ENCODE results near the gene ZNF277.

Gene ZNF277

GRCh38 chr7:112283382-112283910 lies 77.0 kb downstream of the ZNF277 start:
- no peaks in the 10 kb centered on the region for H3K36me3 ChIP-seq (ENCODE audit: control insufficient read depth, insufficient read depth, low read length, severe bottlenecking)

GRCh38 chr7:112286250-112287086 lies 80.0 kb downstream of the ZNF277 start:
- H3K36me3 ChIP-seq (ENCODE audit: control insufficient read depth, insufficient read depth, low read length, severe bottlenecking) = no peaks in the 10 kb centered on the region
- no peaks in the 10 kb centered on the region for H3K9me3 ChIP-seq (ENCODE audit: control insufficient read depth, low read length)
- no peak overlapping the region for H3K4me3 ChIP-seq (ENCODE audit: low read length)
- no peak for DNase-seq (ENCODE audit: low read depth)
- H3K4me1 ChIP-seq (ENCODE audit: control insufficient read depth, insufficient read depth, low read length) = peaks cover 5% of the 10 kb centered on the region
- H3K27me3 ChIP-seq (replicated peaks; ENCODE audit: control insufficient read depth, insufficient read depth, low read length) = no peaks in the 10 kb centered on the region
- no peak overlapping the region for H3K9ac ChIP-seq (ENCODE audit: low read length)

More at GRCh38 chr7:112283382-112283910, 77.0 kb downstream of the ZNF277 start:
- H3K9me3 ChIP-seq (ENCODE audit: control insufficient read depth, low read length) = no peaks in the 10 kb centered on the region
- no peaks in the 10 kb centered on the region for H3K4me1 ChIP-seq (ENCODE audit: control insufficient read depth, insufficient read depth, low read length)
- no peak overlapping the region for H3K9ac ChIP-seq (ENCODE audit: low read length)
- H3K4me3 ChIP-seq (ENCODE audit: low read length) = no peak overlapping the region
- H3K27me3 ChIP-seq (replicated peaks; ENCODE audit: control insufficient read depth, insufficient read depth, low read length) = no peaks in the 10 kb centered on the region
- no peak for DNase-seq (ENCODE audit: low read depth)

- no peak for DNase-seq (ENCODE audit: low read depth)
- H3K4me1 ChIP-seq (ENCODE audit: control insufficient read depth, insufficient read depth, low read length) = peaks cover 5% of the 10 kb centered on the region
- H3K27me3 ChIP-seq (replicated peaks; ENCODE audit: control insufficient read depth, insufficient read depth, low read length) = no peaks in the 10 kb centered on the region
- no peaks in the 10 kb centered on the region for H3K36me3 ChIP-seq (ENCODE audit: control insufficient read depth, insufficient read depth, low read length, severe bottlenecking)
- no peak overlapping the region for H3K9ac ChIP-seq (ENCODE audit: low read length)
- H3K4me3 ChIP-seq (ENCODE audit: low read length) = no peak overlapping the region
- no peaks in the 10 kb centered on the region for H3K9me3 ChIP-seq (ENCODE audit: control insufficient read depth, low read length)
These were observed 81.8 kb downstream of the ZNF277 start for GRCh38 chr7:112288301-112288700.

GRCh38 chr7:112290065-112290464 lies 83.6 kb downstream of the ZNF277 start:
- Histone ChIP-seq H3K4me1 (ENCODE audit: control insufficient read depth, insufficient read depth, low read length) (peaks cover 5% of the 10 kb centered on the region), H3K9me3 (ENCODE audit: control insufficient read depth, low read length) (no peaks in the 10 kb centered on the region), H3K4me3 (ENCODE audit: low read length) (no peak overlapping the region), H3K9ac (ENCODE audit: low read length) (no peak overlapping the region), H3K36me3 (ENCODE audit: control insufficient read depth, insufficient read depth, low read length, severe bottlenecking) (no peaks in the 10 kb centered on the region), H3K27me3 (replicated peaks; ENCODE audit: control insufficient read depth, insufficient read depth, low read length) (no peaks in the 10 kb centered on the region)
- DNase-seq (ENCODE audit: low read depth) = peak; percentile 33

- DNase-seq (ENCODE audit: low read depth) = no peak
- Histone ChIP-seq H3K4me3 (ENCODE audit: low read length) (no peak overlapping the region), H3K36me3 (ENCODE audit: control insufficient read depth, insufficient read depth, low read length, severe bottlenecking) (no peaks in the 10 kb centered on the region), H3K9ac (ENCODE audit: low read length) (no peak overlapping the region), H3K9me3 (ENCODE audit: control insufficient read depth, low read length) (no peaks in the 10 kb centered on the region), H3K27me3 (replicated peaks; ENCODE audit: control insufficient read depth, insufficient read depth, low read length) (no peaks in the 10 kb centered on the region), H3K4me1 (ENCODE audit: control insufficient read depth, insufficient read depth, low read length) (peaks cover 5% of the 10 kb centered on the region)
These were observed 85.7 kb downstream of the ZNF277 start for GRCh38 chr7:112292162-112292561.

- DNase-seq (ENCODE audit: low read depth) = no peak
- Histone ChIP-seq H3K36me3 (ENCODE audit: control insufficient read depth, insufficient read depth, low read length, severe bottlenecking) (peaks cover 8% of the 10 kb centered on the region), H3K4me1 (ENCODE audit: control insufficient read depth, insufficient read depth, low read length) (peaks cover 5% of the 10 kb centered on the region), H3K4me3 (ENCODE audit: low read length) (no peak overlapping the region), H3K27me3 (replicated peaks; ENCODE audit: control insufficient read depth, insufficient read depth, low read length) (no peaks in the 10 kb centered on the region), H3K9ac (ENCODE audit: low read length) (no peak overlapping the region), H3K9me3 (ENCODE audit: control insufficient read depth, low read length) (no peaks in the 10 kb centered on the region)
These were observed 86.9 kb downstream of the ZNF277 start for GRCh38 chr7:112293416-112293815.

- Histone ChIP-seq H3K9ac (ENCODE audit: low read length) (no peak overlapping the region), H3K36me3 (ENCODE audit: control insufficient read depth, insufficient read depth, low read length, severe bottlenecking) (peaks cover 8% of the 10 kb centered on the region), H3K4me1 (ENCODE audit: control insufficient read depth, insufficient read depth, low read length) (no peaks in the 10 kb centered on the region), H3K27me3 (replicated peaks; ENCODE audit: control insufficient read depth, insufficient read depth, low read length) (no peaks in the 10 kb centered on the region), H3K4me3 (ENCODE audit: low read length) (no peak overlapping the region), H3K9me3 (ENCODE audit: control insufficient read depth, low read length) (no peaks in the 10 kb centered on the region)
- DNase-seq (ENCODE audit: low read depth) = peak; percentile 53
These were observed 89.9 kb downstream of the ZNF277 start for GRCh38 chr7:112296432-112296831.

GRCh38 chr7:112297681-112298080 lies 91.2 kb downstream of the ZNF277 start:
- DNase-seq (ENCODE audit: low read depth) = no peak
- Histone ChIP-seq H3K4me1 (ENCODE audit: control insufficient read depth, insufficient read depth, low read length) (no peaks in the 10 kb centered on the region), H3K27me3 (replicated peaks; ENCODE audit: control insufficient read depth, insufficient read depth, low read length) (no peaks in the 10 kb centered on the region), H3K4me3 (ENCODE audit: low read length) (no peak overlapping the region), H3K36me3 (ENCODE audit: control insufficient read depth, insufficient read depth, low read length, severe bottlenecking) (peaks cover 8% of the 10 kb centered on the region), H3K9me3 (ENCODE audit: control insufficient read depth, low read length) (no peaks in the 10 kb centered on the region), H3K9ac (ENCODE audit: low read length) (no peak overlapping the region)

GRCh38 chr7:112298543-112299100 lies 92.1 kb downstream of the ZNF277 start:
- no peak for DNase-seq (ENCODE audit: low read depth)
- no peaks in the 10 kb centered on the region for H3K27me3 ChIP-seq (replicated peaks; ENCODE audit: control insufficient read depth, insufficient read depth, low read length)

GRCh38 chr7:112300072-112300471 lies 93.6 kb downstream of the ZNF277 start:
- H3K9me3 ChIP-seq (ENCODE audit: control insufficient read depth, low read length) = no peaks in the 10 kb centered on the region
- H3K36me3 ChIP-seq (ENCODE audit: control insufficient read depth, insufficient read depth, low read length, severe bottlenecking) = peaks cover 8% of the 10 kb centered on the region
- H3K4me1 ChIP-seq (ENCODE audit: control insufficient read depth, insufficient read depth, low read length) = no peaks in the 10 kb centered on the region
- no peaks in the 10 kb centered on the region for H3K27me3 ChIP-seq (replicated peaks; ENCODE audit: control insufficient read depth, insufficient read depth, low read length)
- no peak for DNase-seq (ENCODE audit: low read depth)
- no peak overlapping the region for H3K4me3 ChIP-seq (ENCODE audit: low read length)
- no peak overlapping the region for H3K9ac ChIP-seq (ENCODE audit: low read length)

More at GRCh38 chr7:112298543-112299100, 92.1 kb downstream of the ZNF277 start:
- Histone ChIP-seq H3K4me1 (ENCODE audit: control insufficient read depth, insufficient read depth, low read length) (no peaks in the 10 kb centered on the region), H3K9me3 (ENCODE audit: control insufficient read depth, low read length) (no peaks in the 10 kb centered on the region), H3K36me3 (ENCODE audit: control insufficient read depth, insufficient read depth, low read length, severe bottlenecking) (peaks cover 8% of the 10 kb centered on the region), H3K4me3 (ENCODE audit: low read length) (no peak overlapping the region), H3K9ac (ENCODE audit: low read length) (no peak overlapping the region)

GRCh38 chr7:112300831-112301407 lies 94.4 kb downstream of the ZNF277 start:
- H3K9me3 ChIP-seq (ENCODE audit: control insufficient read depth, low read length) = no peaks in the 10 kb centered on the region
- DNase-seq (ENCODE audit: low read depth) = no peak
- H3K4me3 ChIP-seq (ENCODE audit: low read length) = no peak overlapping the region
- H3K36me3 ChIP-seq (ENCODE audit: control insufficient read depth, insufficient read depth, low read length, severe bottlenecking) = peaks cover 8% of the 10 kb centered on the region
- H3K27me3 ChIP-seq (replicated peaks; ENCODE audit: control insufficient read depth, insufficient read depth, low read length) = no peaks in the 10 kb centered on the region
- H3K4me1 ChIP-seq (ENCODE audit: control insufficient read depth, insufficient read depth, low read length) = no peaks in the 10 kb centered on the region
- H3K9ac ChIP-seq (ENCODE audit: low read length) = no peak overlapping the region
